HepG2 (cell line): ENCODE results near the gene TNFSF10. TPM values are rescaled to one million over a fixed set of nuclear protein-coding genes. Genes with fewer than 3 reads are reported as not detected.

Experiments
- ATF4 ChIP-seq, 2 experiments: fragments of 450-650 bp in 1 of 2; sonication (generic) in 1 of 2; formaldehyde crosslinking; IDR thresholded peaks; 2 replicates each; pipeline versions ENCODE4 v1.5.0 to v1.8.0; 2020 to 2022; ENCODE audit warnings: mild to moderate bottlenecking in 1 of 2, missing genetic modification reagents in 1 of 2
- CBX1 ChIP-seq: IDR thresholded peaks from one replicate; pipeline ENCODE4 v1.6.1; 2016; ENCODE audit warnings: antibody characterized with exemption, low read depth
- CSRNP1 ChIP-seq: sonication (generic); formaldehyde crosslinking; IDR thresholded peaks from 2 replicates; pipeline ENCODE4 v1.8.1; 2023; ENCODE audit warnings: mild to moderate bottlenecking, missing genetic modification reagents
- CSRNP2 ChIP-seq: sonication (generic); formaldehyde crosslinking; conservative IDR thresholded peaks from 2 replicates; pipeline ENCODE4 v1.8.0; 2022; ENCODE audit warnings: low read depth, missing genetic modification reagents
- DRAP1 ChIP-seq: IDR thresholded peaks from 2 replicates; pipeline ENCODE4 v1.6.1; 2016; ENCODE audit warnings: missing genetic modification reagents, missing compliant biosample characterization
- E2F1 ChIP-seq: sonication (generic); formaldehyde crosslinking; IDR thresholded peaks from 2 replicates; pipeline ENCODE4 v1.5.0; 2020; ENCODE audit warnings: missing genetic modification reagents
- HMGA1 ChIP-seq: sonication (generic); formaldehyde crosslinking; conservative IDR thresholded peaks from 2 replicates; pipeline ENCODE4 v1.4.0; 2020; ENCODE audit warnings: missing genetic modification reagents
- HMGXB3 ChIP-seq: sonication (generic); formaldehyde crosslinking; IDR thresholded peaks from 2 replicates; pipeline ENCODE4 v1.4.0; 2020; ENCODE audit warnings: missing genetic modification reagents, borderline replicate concordance
- ZC3H4 ChIP-seq: sonication (generic); formaldehyde crosslinking; IDR thresholded peaks from 2 replicates; pipeline ENCODE4 v1.4.0; 2020; ENCODE audit warnings: missing genetic modification reagents, borderline replicate concordance
- ZHX1 ChIP-seq: sonication (generic); formaldehyde crosslinking; IDR thresholded peaks from 2 replicates; pipeline ENCODE4 v1.8.1; 2022; ENCODE audit warnings: low read depth, mild to moderate bottlenecking, missing genetic modification reagents
- ZNF44 ChIP-seq: sonication (generic); formaldehyde crosslinking; IDR thresholded peaks from 2 replicates; pipeline ENCODE4 v1.5.1; 2020; ENCODE audit warnings: mild to moderate bottlenecking, missing genetic modification reagents
- ZNF720 ChIP-seq: sonication (generic); formaldehyde crosslinking; IDR thresholded peaks from 2 replicates; pipeline ENCODE4 v1.4.0; 2020; ENCODE audit warnings: missing genetic modification reagents
- ZSCAN22 ChIP-seq: sonication (generic); formaldehyde crosslinking; IDR thresholded peaks from 2 replicates; pipeline ENCODE4 v1.4.0; 2020; ENCODE audit warnings: mild to moderate bottlenecking, missing genetic modification reagents
- polyA plus RNA-seq, 8 experiments: library from polyadenylated mRNA; depleted of rRNA in 3 of 8; stranded (reverse) in 7 of 8; unstranded in 1 of 8; fragments of >200 nt; fragmentation: Illumina TruSeq in 4 of 8; extraction: Trizol in 4 of 8; gene quantifications; 2 replicates each; pipeline versions ENCODE4 v1.2.1 to v1.2.3, GENCODE V29; 2011 to 2016; ENCODE audit warnings: low read depth in 4 of 8, missing spikeins in 1 of 8, mixed read lengths in 1 of 8; ENCODE audit not compliant: insufficient read depth in 1 of 8
- total RNA-seq, 5 experiments: library from RNA; depleted of rRNA; stranded (reverse); fragments of >200 nt; fragmentation: Illumina TruSeq; extraction: Trizol; gene quantifications; 2 replicates each; pipeline ENCODE4 v1.2.3, GENCODE V29; 2016; ENCODE audit warnings: low read depth in 1 of 5

Gene TNFSF10
- total and polyA plus RNA-seq, 2 of the 13 experiments (the other 11 are each of a cell fraction or from before 2014, with no cell fraction given), result 8.4 to 9.9 TPM

- TF ChIP-seq DRAP1 (CRISPR knock-in tag) (peak; percentile 77; the same call in 1 of the 2 replicates), ZC3H4 (no peak), HMGA1 (CRISPR knock-in tag) (no peak), ZNF44 (CRISPR knock-in tag) (0 out of 2 replicates have a peak, but pooled peaks have one; percentile 74), CSRNP1 (no peak), ZHX1 (CRISPR knock-in tag) (no peak), ZNF720 (CRISPR knock-in tag) (no peak), HMGXB3 (CRISPR knock-in tag) (peak; percentile 42; the same call in 1 of the 2 replicates), ATF4 (CRISPR knock-in tag; IDR thresholded peaks at IDR 0.05) (0 out of 4 replicates have a peak, but pooled peaks of 1 of the 2 experiments have one; percentile 34), CSRNP2 (CRISPR knock-in tag) (no peak), ZSCAN22 (CRISPR knock-in tag) (no peak), CBX1 (no peak), E2F1 (no peak)
Observed at GRCh38 chr3:172522871-172523818, at the start of gene TNFSF10 (continued).
